ENCODE results near the gene POLL.

- TF ChIP-seq CTCF (IDR thresholded peaks at IDR 0.05) (no peak), POLR2A (IDR thresholded peaks at IDR 0.05) (no peak)
These were observed 2.2 kb downstream of the POLL start for GRCh38 chr10:101585841-101586240.
